Stomach (tissue), 4 donors: ENCODE results near the gene MYO9A.

Experiments used
- CTCF ChIP-seq, 7 experiments: fragments of 450-650 bp in 4 of 7; fragments of 200-600 bp in 3 of 7; sonication (generic) in 3 of 7; IDR thresholded peaks; one replicate each; pipeline ENCODE4 v1.5.1; 2016 to 2019; ENCODE audit warnings: antibody characterized with exemption in 7 of 7, control low read depth in 2 of 7, mild to moderate bottlenecking in 1 of 7
- EP300 ChIP-seq: sonication (generic); formaldehyde crosslinking; IDR thresholded peaks from one replicate; pipeline ENCODE4 v1.6.1; 2017; ENCODE audit warnings: antibody characterized with exemption
- POLR2A ChIP-seq, 4 donors: fragments of 450-650 bp; IDR thresholded peaks; one replicate each; pipeline ENCODE4 v1.6.1; 2016; ENCODE audit warnings: antibody characterized with exemption in 4 of 4, control low read depth in 2 of 4, mild to moderate bottlenecking in 1 of 4, moderate library complexity in 1 of 4
- POLR2AphosphoS5 ChIP-seq, 3 donors: sonication (generic); formaldehyde crosslinking; IDR thresholded peaks; one replicate each; pipeline ENCODE4 v1.6.1; 2016; ENCODE audit warnings: antibody characterized with exemption in 3 of 3

GRCh38 chr15:72009222-72009621 is 108.7 kb downstream of the MYO9A start:
- TF ChIP-seq CTCF (IDR thresholded peaks at IDR 0.05): no peak
- TF ChIP-seq POLR2AphosphoS5 (IDR thresholded peaks at IDR 0.05): no peak
- no peak for TF ChIP-seq POLR2A (IDR thresholded peaks at IDR 0.05)
- TF ChIP-seq EP300: no peak
